Activated CD4-positive, alpha-beta T cell treated with anti-CD3 and anti-CD28 coated beads for 1 hour (primary cell): ENCODE data around the gene SRSF7.

Source experiments
- DNase-seq: peaks from one replicate; pipeline ENCODE4 v3.0.0-alpha.2; 2020

SRSF7 gene

DNA sequence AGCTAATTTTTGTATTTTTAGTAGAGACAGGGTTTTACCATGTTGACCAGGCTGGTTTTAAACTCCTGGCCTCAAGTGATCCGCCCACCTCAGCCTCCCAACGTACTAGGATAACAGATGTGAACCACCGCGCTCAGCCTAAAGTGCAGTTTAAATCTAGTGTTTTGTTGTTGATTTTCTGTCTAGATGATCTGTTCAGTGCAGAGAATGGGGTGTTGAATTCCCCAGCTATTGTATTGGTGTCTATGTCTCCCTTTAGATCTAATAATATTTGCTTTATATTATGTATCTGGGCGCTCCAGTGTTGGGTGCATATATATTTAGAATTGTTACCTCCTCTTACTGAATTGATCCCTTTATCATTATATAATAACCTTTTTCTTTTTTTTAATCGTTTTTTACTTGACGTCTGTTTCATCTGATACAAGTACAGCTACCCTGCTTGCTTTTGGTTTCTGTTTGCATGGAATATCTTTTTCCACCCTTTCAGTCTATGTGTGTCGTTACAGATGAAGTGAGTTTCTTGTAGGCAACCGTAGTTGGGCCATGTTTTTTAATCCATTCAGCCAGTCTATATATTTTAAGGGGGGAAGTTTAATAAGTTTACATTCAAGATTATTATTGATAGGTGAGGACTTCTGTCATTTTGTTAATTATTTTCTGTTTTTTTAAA lies 50.9 kb downstream of the SRSF7 start:
- no peak for DNase-seq

- no peak for DNase-seq
Observed at GRCh38 chr2:38698467-38699003, 52.6 kb downstream of the SRSF7 start.

GRCh38 chr2:38697116-38697840 lies 53.9 kb downstream of the SRSF7 start:
- DNase-seq: no peak
